ENCODE data around the gene ENO4. TPM values are rescaled to one million over a fixed set of nuclear protein-coding genes. Genes with fewer than 3 reads are reported as not detected.

Gene ENO4
- total RNA-seq, 1 donor from 2014 or later: under 0.01 TPM

DNA sequence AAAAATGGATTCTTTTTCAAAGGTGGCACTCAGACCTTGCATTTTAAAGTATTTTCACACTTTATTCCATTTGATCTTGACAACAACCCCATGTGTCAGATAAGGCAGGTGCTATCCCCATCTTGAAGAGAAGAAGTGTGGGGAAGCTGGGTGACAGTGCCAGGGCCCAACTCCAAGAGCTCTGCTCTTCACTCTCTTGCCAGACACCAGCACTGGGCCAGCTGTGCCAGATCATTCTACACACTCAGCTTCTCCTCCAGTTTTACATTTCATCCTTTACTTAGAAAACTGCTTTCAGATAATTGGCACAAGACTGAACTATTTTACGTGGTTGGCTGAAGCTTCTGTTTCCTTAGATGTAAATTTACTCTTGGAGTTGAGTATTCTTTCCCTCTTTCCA is 64.4 kb downstream of the ENO4 start:
- no peak for DNase-seq (ENCODE audit: low read depth in 2 of 2)

DNA sequence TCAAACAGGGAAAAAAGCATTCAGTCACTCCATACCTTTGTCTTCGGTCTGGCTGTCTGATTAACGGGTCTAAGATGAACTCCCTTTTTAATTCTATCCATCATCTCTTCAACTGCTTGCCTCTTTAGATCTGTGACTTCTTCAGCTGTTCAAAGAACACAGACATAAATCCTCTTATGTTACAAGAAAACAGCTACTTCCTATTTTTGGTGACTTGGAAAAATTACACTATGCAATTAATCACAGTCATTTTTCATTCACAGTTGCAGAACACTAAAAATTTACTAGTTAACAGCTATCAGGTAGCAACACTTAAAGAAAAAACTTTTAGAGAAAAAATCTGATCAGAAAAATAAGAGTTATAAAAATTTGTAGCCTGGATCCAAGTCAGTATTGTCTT is 66.0 kb downstream of the ENO4 start:
- no peak for DNase-seq (ENCODE audit: low read depth in 2 of 2)

DNA sequence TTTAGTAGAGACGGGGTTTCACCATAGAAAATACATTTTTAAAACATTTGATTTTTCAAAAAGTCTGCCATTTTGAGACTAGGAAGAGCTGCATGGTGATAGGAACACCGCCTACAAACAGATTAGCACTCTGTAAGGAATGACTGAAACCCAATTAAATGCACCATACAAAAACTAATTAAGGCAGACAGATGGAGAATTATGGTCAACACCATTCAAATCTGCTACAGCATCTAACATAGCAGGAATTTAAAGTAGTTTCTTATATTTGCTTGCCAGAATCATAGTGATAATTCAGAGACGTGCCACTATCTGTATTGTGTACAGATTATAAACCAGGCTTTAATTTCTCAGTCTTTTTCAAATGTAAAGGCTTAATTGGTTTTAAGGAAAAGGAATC is 68.2 kb downstream of the ENO4 start:
- no peak for DNase-seq (ENCODE audit: low read depth in 2 of 2)

DNA sequence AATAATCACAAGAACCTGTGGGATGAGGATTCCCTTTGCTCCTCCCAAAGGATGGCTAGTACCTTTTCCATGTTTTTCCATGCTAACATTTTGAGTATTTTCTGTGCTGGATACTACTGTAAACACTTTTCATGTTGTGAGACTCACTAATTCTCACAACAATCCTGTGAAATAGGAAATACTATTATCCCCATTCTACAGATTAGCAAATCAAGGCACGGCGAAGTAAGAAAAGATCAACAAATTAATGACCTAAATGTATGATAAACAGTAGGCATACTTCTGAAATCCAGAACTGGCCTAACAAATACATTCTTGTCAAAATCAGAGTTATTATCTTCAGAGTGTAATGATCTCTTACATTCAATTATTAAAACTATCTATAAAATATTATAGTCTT is 69.3 kb downstream of the ENO4 start:
- DNase-seq (ENCODE audit: low read depth in 2 of 2): no peak

DNA sequence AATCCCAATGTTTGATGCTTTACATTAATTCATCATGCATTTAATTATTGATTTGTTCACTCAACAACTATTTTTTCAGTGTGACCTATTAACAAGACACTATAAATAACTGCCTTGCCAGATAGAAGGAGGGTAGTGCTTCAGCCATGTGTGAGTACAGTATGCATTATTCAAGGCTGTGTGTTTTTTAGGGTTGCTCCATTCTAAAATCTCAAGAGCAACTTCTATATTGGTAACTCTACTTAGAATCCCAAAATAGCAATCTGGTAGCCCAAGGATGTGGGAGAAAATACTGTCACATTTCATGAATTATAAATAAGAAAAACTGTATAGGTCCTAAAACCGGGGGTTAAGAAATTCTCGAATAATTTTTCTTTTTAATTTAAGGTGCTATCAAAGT is 69.9 kb downstream of the ENO4 start:
- DNase-seq (ENCODE audit: low read depth in 2 of 2): no peak

DNA sequence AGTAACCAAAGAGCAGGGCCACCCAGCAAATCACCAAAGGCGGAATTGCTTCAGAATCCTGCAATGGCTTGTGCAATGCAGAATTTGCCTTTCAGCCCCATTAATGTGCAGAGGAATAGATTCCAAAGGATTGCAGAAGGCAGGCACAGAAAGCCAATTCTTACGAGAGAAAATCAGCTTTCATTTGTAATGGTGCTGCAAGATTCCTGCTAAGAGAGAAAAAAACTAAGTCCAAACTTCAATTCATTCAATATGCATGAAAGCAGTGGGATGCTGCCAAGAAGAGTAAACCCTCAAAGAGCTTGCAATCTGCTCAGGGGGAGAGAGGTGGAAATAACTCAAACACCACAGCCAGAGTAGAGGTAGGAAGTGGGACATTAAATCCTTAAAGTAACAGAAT is 70.4 kb downstream of the ENO4 start:
- DNase-seq (ENCODE audit: low read depth in 2 of 2): no peak

DNA sequence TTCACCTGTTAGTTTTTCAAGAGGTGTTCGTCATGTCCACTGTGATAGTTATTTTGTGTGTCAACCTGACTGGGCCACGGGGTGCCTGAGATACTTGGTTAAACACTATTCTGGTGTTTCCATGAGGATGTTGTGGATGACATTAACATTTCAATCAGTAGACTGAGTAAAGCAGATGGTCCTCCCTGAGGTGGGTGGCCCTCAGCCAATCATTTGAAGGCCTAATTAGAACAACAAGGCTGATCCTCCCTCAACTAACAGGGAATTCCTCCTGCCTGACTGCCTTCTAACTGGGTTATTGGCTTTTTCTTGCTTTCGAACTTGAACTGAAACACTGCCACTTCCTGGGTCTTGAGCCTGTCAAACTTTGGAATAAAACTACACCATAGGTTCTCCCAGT is 75.8 kb downstream of the ENO4 start:
- no peak for DNase-seq (ENCODE audit: low read depth in 2 of 2)

DNA sequence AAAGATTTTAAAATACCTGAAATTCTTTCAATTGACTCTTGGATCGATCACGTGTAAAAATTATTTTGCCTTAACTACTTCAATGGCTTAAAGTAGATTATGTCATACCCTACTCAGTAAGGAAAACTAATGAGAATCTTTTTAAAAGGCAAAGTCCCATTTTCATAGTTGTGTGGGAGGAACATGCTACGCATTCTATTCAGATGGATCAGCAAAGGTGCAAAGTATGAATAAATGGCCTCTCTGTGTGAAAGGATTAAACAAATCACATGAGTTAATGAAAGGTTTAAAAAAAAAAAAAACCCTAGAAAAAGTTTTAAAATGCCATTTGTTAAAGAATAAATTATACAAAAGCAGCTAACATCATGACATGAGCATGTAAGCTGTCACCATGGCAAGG is 77.1 kb downstream of the ENO4 start:
- DNase-seq (ENCODE audit: low read depth in 2 of 2): no peak

DNA sequence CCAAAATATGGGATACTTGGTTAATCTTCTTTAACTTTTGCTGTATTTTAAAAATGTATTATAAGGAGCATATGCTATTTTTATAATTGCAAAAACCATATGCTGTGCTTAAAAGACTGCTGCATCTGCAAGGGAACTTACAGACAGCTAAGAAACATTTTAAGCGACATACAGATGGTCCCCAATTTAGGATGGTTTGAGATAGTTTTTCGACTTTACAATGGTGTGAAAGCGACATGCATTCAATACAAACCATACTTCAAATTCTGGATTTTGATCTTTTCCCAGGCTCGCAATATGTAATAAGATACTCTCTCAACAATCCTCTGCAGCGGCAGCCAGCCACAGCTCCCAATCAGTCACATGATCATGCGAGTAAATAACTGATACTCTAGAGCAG is 82.5 kb downstream of the ENO4 start:
- DNase-seq (ENCODE audit: low read depth in 2 of 2): no peak

Other genes starting within 250 kb of the ENO4 start
- not detected in 2 replicates for gene PNLIPRP2, start 228.5 kb upstream of the ENO4 start, total RNA-seq
- 0.38 and 0.77 TPM in 2 replicates for gene HSPA12A, start 106.9 kb upstream of the ENO4 start, total RNA-seq
- gene SHTN1, start 155.7 kb downstream of the ENO4 start, total RNA-seq: 1.5 and 2.1 TPM in 2 replicates

Data from dermis microvascular lymphatic vessel endothelial cell (primary cell).